OCI-LY7 (cell line): ENCODE measurements around the gene MCAT. TPM values are rescaled to one million over a fixed set of nuclear protein-coding genes. Genes with fewer than 3 reads are reported as not detected.

ENCODE experiments used
- BruUV-seq: library from RNA; stranded (reverse); fragments of 400-500 nt; replicated peaks from 2 replicates; lab custom pipeline; 2021; lab: Mats Ljungman, UMichigan
- CTCF ChIA-PET: fragments of 300-600 bp; sonication (Branson Sonifier 250); formaldehyde crosslinking; loops from one replicate; lab custom pipeline; 2022; ENCODE audit warnings: antibody characterized with exemption; ENCODE audit not compliant: unreplicated experiment; lab: Charles Lee
- POLR2A ChIA-PET: fragments of 300-600 bp; sonication (Branson Sonifier 250); formaldehyde crosslinking; loops from one replicate; lab custom pipeline; 2022; ENCODE audit warnings: antibody characterized with exemption; lab: Charles Lee
- DNase-seq: peaks from one replicate; pipeline ENCODE4 v3.0.0-alpha.2; 2015; ENCODE audit warnings: low spot score
- H2AFZ ChIP-seq: fragments of 200-600 bp; sonication (generic), shearing (Covaris generic); 2 replicates; pipeline ENCODE4 v1.6.1; 2014; ENCODE audit warnings: mild to moderate bottlenecking, antibody characterized with exemption, low read length, moderate library complexity
- H3K27ac ChIP-seq: fragments of 200-600 bp; sonication (generic); 2 replicates; pipeline ENCODE4 v1.5.1; 2014; ENCODE audit warnings: mixed run types, low read depth, mild to moderate bottlenecking, moderate library complexity, low read length, inconsistent platforms; ENCODE audit not compliant: poor library complexity, severe bottlenecking
- H3K36me3 ChIP-seq: fragments of 200-600 bp; sonication (generic); 2 replicates; pipeline ENCODE4 v1.6.1; 2014; ENCODE audit warnings: mild to moderate bottlenecking, antibody characterized with exemption, low read length, moderate library complexity, mixed read lengths; ENCODE audit not compliant: insufficient read depth
- H3K4me1 ChIP-seq: fragments of 200-600 bp; sonication (generic); 2 replicates; pipeline ENCODE4 v1.5.1; 2014; ENCODE audit warnings: mild to moderate bottlenecking, low read length; ENCODE audit not compliant: insufficient read depth, poor library complexity, severe bottlenecking
- H3K4me2 ChIP-seq: fragments of 200-600 bp; sonication (generic); 2 replicates; pipeline ENCODE4 v1.6.1; 2014; ENCODE audit warnings: mild to moderate bottlenecking, low read length
- H3K4me3 ChIP-seq: fragments of 200-600 bp; sonication (generic); 2 replicates; pipeline ENCODE4 v1.5.1; 2014; ENCODE audit warnings: mild to moderate bottlenecking, low read depth, low read length; ENCODE audit not compliant: poor library complexity, severe bottlenecking
- H3K79me2 ChIP-seq: fragments of 200-600 bp; sonication (generic); 2 replicates; pipeline ENCODE4 v1.6.1; 2016; ENCODE audit warnings: low read depth, mild to moderate bottlenecking, low read length, moderate library complexity, mixed read lengths; ENCODE audit not compliant: insufficient read depth
- H3K9me2 ChIP-seq: fragments of 200-600 bp; sonication (generic); 2 replicates; pipeline ENCODE4 v1.6.1; 2016; ENCODE audit warnings: mild to moderate bottlenecking, low read length, mixed read lengths; ENCODE audit not compliant: insufficient read depth
- H3K9me3 ChIP-seq: fragments of 200-600 bp; sonication (generic); 2 replicates; pipeline ENCODE4 v1.6.1; 2014; ENCODE audit warnings: mild to moderate bottlenecking, mixed run types, low read length, mixed read lengths
- H4K20me1 ChIP-seq: fragments of 200-600 bp; sonication (generic); 2 replicates; pipeline ENCODE4 v1.6.1; 2014; ENCODE audit warnings: mild to moderate bottlenecking, antibody characterized with exemption, low read length, moderate library complexity, mixed read lengths; ENCODE audit not compliant: insufficient read depth
- EZH2phosphoT487 ChIP-seq: fragments of 200-600 bp; sonication (generic); IDR thresholded peaks from 2 replicates; pipeline ENCODE4 v1.6.1; 2018; ENCODE audit warnings: low read depth, borderline replicate concordance, mild to moderate bottlenecking, mixed run types, antibody characterized with exemption, low read length, moderate library complexity, mixed read lengths
- intact Hi-C: fragments of 100-400 bp; cut with micrococcal nuclease; formaldehyde crosslinking; loops from one replicate; pipeline ENCODE4 v1.10.0; 2022; ENCODE audit not compliant: unreplicated experiment
- total RNA-seq, 2 experiments: library from RNA; depleted of rRNA in 1 of 2; stranded (reverse); fragments of >200 nt in 1 of 2; shearing (Covaris generic) in 1 of 2; gene quantifications; 2 replicates each; pipeline ENCODE4 v1.2.3, GENCODE V29; 2014 to 2022
- TF ChIP-seq, protein P1 (sequence below): fragments of 200-600 bp; sonication (generic); conservative IDR thresholded peaks from 2 replicates; pipeline ENCODE4 v1.5.1; 2014; ENCODE audit warnings: mild to moderate bottlenecking, antibody characterized with exemption, low read length, moderate library complexity, mixed read lengths

MCAT gene
- total RNA-seq, 2 experiments from 2014 or later, result 30.6 to 33.2 TPM

DNA sequence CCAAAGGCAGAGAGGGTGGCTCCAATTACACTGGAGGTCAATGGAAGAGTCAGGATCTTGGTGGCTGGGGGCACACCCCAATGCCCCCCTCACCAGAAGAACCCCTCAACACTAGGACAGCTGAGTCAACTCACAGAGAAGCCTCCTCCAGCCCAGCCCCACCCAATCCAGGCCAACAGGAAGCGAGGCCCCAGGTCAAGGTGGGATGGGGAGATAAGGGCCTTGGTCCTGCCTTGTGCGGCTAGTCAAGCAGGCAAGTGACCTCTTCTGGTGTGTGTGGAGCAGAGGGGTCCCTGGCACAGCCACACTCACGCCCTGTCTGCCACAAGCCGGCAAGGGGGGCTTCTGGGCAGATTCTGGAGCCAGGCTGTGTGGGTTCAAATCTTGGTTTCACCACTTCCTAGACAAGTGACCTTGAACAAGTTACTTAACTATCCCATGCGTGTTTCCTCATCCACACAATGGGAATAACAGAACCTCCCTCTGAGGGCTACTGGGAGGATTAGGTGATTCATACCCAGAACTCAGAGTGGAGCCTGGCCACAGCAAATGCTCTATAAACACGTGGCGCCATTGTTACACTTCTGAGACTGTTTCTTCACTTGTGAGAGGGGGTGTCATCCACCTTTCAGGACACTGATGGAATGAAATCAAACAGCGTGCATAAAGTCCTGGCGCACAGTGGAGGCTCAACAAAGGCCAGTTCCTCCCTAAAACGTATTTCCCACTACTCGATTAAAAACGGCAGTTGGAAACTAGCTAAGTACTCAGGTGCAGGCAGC is 40.5 kb upstream of the MCAT start:
- ChIA-PET CTCF (no interaction called here), POLR2A (no interaction called here)
- Histone ChIP-seq H3K79me2 (peaks cover 22% of the 10 kb centered on the region; the same call in 1 of the 2 replicates), H3K4me3 (no peak overlapping the region), H3K27ac (no peak overlapping the region), H3K4me2 (peak overlapping the region; percentile 2; the same call in 1 of the 2 replicates), H4K20me1 (no peaks in the 10 kb centered on the region), H3K9me3 (no peaks in the 10 kb centered on the region), H3K36me3 (peaks cover 54% of the 10 kb centered on the region), H2AFZ (no peak overlapping the region), H3K4me1 (peaks cover 20% of the 10 kb centered on the region), H3K9me2 (no peaks in the 10 kb centered on the region)
- DNase-seq, result no peak
- BruUV-seq, result no TSS peak
- TF ChIP-seq EZH2phosphoT487, result no peak
- TF ChIP-seq, protein P1, sequence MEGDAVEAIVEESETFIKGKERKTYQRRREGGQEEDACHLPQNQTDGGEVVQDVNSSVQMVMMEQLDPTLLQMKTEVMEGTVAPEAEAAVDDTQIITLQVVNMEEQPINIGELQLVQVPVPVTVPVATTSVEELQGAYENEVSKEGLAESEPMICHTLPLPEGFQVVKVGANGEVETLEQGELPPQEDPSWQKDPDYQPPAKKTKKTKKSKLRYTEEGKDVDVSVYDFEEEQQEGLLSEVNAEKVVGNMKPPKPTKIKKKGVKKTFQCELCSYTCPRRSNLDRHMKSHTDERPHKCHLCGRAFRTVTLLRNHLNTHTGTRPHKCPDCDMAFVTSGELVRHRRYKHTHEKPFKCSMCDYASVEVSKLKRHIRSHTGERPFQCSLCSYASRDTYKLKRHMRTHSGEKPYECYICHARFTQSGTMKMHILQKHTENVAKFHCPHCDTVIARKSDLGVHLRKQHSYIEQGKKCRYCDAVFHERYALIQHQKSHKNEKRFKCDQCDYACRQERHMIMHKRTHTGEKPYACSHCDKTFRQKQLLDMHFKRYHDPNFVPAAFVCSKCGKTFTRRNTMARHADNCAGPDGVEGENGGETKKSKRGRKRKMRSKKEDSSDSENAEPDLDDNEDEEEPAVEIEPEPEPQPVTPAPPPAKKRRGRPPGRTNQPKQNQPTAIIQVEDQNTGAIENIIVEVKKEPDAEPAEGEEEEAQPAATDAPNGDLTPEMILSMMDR, result no peak
- intact Hi-C loops, result no loop called here

DNA sequence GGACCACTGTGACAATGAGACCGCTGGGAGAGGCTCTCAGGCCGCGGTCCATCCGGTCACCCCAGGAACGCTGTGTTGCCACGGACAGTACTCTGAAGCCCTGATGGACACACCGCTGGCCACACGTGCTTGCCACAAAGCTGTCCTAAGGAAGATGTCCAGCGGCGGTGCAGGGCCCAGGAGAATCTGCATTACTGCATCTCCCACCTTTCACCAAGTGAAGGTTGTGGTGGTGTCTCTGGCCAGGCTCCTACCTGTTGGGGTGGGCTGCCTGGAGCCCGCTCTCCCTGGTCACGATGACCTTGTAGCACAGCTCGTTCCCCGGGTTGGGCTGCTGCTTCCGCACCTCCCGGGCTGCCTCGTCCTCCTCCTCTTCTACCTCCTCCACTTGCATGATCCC is 39.5 kb upstream of the MCAT start:
- intact Hi-C loops, result no loop called here
- ChIA-PET CTCF (no interaction called here), POLR2A (no interaction called here)
- H3K79me2 ChIP-seq, result peaks cover 22% of the 10 kb centered on the region; the same call in 1 of the 2 replicates
- H3K4me2 ChIP-seq, result no peak overlapping the region
- H2AFZ ChIP-seq, result no peak overlapping the region
- no peak for DNase-seq
- H3K27ac ChIP-seq, result no peak overlapping the region
- H3K36me3 ChIP-seq, result peaks cover 61% of the 10 kb centered on the region
- H3K9me3 ChIP-seq, result no peaks in the 10 kb centered on the region
- TF ChIP-seq EZH2phosphoT487, result no peak
- TF ChIP-seq, protein P1, result no peak
- H3K4me1 ChIP-seq, result peaks cover 15% of the 10 kb centered on the region
- H3K4me3 ChIP-seq, result no peak overlapping the region
- no TSS peak for BruUV-seq
- H4K20me1 ChIP-seq, result no peaks in the 10 kb centered on the region
- no peaks in the 10 kb centered on the region for H3K9me2 ChIP-seq

DNA sequence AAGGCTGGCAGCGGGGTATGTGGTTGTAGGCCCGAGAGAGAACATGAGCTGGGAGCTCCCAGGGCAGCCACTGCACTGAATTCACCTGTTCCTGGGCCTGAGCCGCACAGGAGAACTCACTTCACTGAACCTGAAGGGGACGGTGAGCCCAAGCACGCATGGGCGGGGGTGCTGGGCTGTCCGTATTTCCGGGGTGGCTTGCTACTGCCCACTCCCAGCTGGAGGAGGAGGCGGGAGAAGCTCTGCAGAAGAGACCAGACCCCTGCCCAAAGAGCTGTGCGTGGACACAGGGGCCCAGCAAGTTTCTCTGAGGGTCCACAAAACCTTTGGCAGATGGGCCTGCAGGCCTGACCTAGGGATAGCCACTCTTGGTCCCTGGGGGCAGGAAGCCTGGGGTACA is 38.9 kb upstream of the MCAT start:
- Histone ChIP-seq H3K9me2 (no peaks in the 10 kb centered on the region), H3K4me2 (no peak overlapping the region), H3K27ac (no peak overlapping the region), H3K9me3 (no peaks in the 10 kb centered on the region), H3K36me3 (peaks cover 66% of the 10 kb centered on the region), H3K4me1 (peaks cover 15% of the 10 kb centered on the region), H3K79me2 (peaks cover 22% of the 10 kb centered on the region; the same call in 1 of the 2 replicates), H4K20me1 (no peaks in the 10 kb centered on the region), H2AFZ (no peak overlapping the region), H3K4me3 (no peak overlapping the region)
- no peak for DNase-seq
- no TSS peak for BruUV-seq
- TF ChIP-seq EZH2phosphoT487, result no peak
- TF ChIP-seq, protein P1, result no peak
- ChIA-PET CTCF (no interaction called here), POLR2A (no interaction called here)
- intact Hi-C loops, result no loop called here
